Calu3 (cell line): Measurements from ENCODE around the gene SH3RF3. TPM values are rescaled to one million over a fixed set of nuclear protein-coding genes. Genes with fewer than 3 reads are reported as not detected.

Experiments used
- BruUV-seq: library from RNA; stranded (reverse); fragments of 400-500 nt; replicated peaks from 2 replicates; lab custom pipeline; 2021; lab: Mats Ljungman, UMichigan
- CTCF ChIA-PET: fragments of 300-600 bp; sonication (Branson Sonifier 250); formaldehyde crosslinking; loops from one replicate; lab custom pipeline; 2022; ENCODE audit warnings: antibody characterized with exemption; lab: Charles Lee
- DNase-seq: peaks from one replicate; pipeline ENCODE4 v3.0.0; 2022
- H3K27ac Mint-ChIP-seq: one replicate; pipeline ENCODE4 v1.8.0; 2022; ENCODE audit warnings: mixed read lengths; ENCODE audit not compliant: unreplicated experiment
- H3K27me3 Mint-ChIP-seq: one replicate; pipeline ENCODE4 v1.8.0; 2022; ENCODE audit warnings: mixed read lengths; ENCODE audit not compliant: unreplicated experiment
- H3K36me3 Mint-ChIP-seq: one replicate; pipeline ENCODE4 v1.8.0; 2022; ENCODE audit warnings: mild to moderate bottlenecking, moderate library complexity, mixed read lengths; ENCODE audit not compliant: insufficient read depth, unreplicated experiment
- H3K4me1 Mint-ChIP-seq: one replicate; pipeline ENCODE4 v1.8.0; 2022; ENCODE audit warnings: mild to moderate bottlenecking, low read depth, mixed read lengths; ENCODE audit not compliant: unreplicated experiment
- H3K4me3 Mint-ChIP-seq: one replicate; pipeline ENCODE4 v1.8.0; 2022; ENCODE audit warnings: mild to moderate bottlenecking, low read depth, moderate library complexity, mixed read lengths; ENCODE audit not compliant: unreplicated experiment
- H3K9me3 Mint-ChIP-seq: one replicate; pipeline ENCODE4 v1.8.0; 2022; ENCODE audit warnings: low read depth, mixed read lengths; ENCODE audit not compliant: unreplicated experiment
- intact Hi-C: fragments of 100-400 bp; cut with micrococcal nuclease; formaldehyde crosslinking; loops from one replicate; pipeline ENCODE4 v1.10.0; 2022; ENCODE audit not compliant: unreplicated experiment
- total RNA-seq: library from RNA; stranded (reverse); gene quantifications from 2 replicates; pipeline ENCODE4 v1.2.3, GENCODE V29; 2022
- TF ChIP-seq, protein P1 (sequence below): fragments of 200-600 bp; IDR thresholded peaks from one replicate; pipeline ENCODE4 v1.8.0; 2022; ENCODE audit warnings: antibody characterized with exemption; ENCODE audit not compliant: unreplicated experiment

SH3RF3 gene
- total RNA-seq, 1 experiment from 2014 or later: 0.17 TPM

GRCh38 chr2:109304242-109304641, 175.2 kb downstream of the SH3RF3 start:
- intact Hi-C loops: no loop called here
- no peak overlapping the region for H3K27ac Mint-ChIP-seq
- no peaks in the 10 kb centered on the region for H3K4me1 Mint-ChIP-seq
- BruUV-seq: no TSS peak
- CTCF ChIA-PET: no interaction called here
- H3K4me3 Mint-ChIP-seq: no peak overlapping the region
- no peak for DNase-seq
- no peaks in the 10 kb centered on the region for H3K9me3 Mint-ChIP-seq
- TF ChIP-seq, protein P1, sequence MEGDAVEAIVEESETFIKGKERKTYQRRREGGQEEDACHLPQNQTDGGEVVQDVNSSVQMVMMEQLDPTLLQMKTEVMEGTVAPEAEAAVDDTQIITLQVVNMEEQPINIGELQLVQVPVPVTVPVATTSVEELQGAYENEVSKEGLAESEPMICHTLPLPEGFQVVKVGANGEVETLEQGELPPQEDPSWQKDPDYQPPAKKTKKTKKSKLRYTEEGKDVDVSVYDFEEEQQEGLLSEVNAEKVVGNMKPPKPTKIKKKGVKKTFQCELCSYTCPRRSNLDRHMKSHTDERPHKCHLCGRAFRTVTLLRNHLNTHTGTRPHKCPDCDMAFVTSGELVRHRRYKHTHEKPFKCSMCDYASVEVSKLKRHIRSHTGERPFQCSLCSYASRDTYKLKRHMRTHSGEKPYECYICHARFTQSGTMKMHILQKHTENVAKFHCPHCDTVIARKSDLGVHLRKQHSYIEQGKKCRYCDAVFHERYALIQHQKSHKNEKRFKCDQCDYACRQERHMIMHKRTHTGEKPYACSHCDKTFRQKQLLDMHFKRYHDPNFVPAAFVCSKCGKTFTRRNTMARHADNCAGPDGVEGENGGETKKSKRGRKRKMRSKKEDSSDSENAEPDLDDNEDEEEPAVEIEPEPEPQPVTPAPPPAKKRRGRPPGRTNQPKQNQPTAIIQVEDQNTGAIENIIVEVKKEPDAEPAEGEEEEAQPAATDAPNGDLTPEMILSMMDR: no peak
- no peaks in the 10 kb centered on the region for H3K27me3 Mint-ChIP-seq
- no peaks in the 10 kb centered on the region for H3K36me3 Mint-ChIP-seq

GRCh38 chr2:109304731-109305470, 175.9 kb downstream of the SH3RF3 start:
- TF ChIP-seq, protein P1: no peak
- no peak for DNase-seq
- Mint-ChIP-seq H3K4me3 (no peak overlapping the region), H3K4me1 (no peaks in the 10 kb centered on the region), H3K27me3 (no peaks in the 10 kb centered on the region), H3K27ac (no peak overlapping the region), H3K9me3 (no peaks in the 10 kb centered on the region), H3K36me3 (no peaks in the 10 kb centered on the region)
- CTCF ChIA-PET: no interaction called here
- intact Hi-C loops: no loop called here
- no TSS peak for BruUV-seq

- no peak for DNase-seq
- Mint-ChIP-seq H3K27me3 (no peaks in the 10 kb centered on the region), H3K4me3 (no peak overlapping the region), H3K9me3 (no peaks in the 10 kb centered on the region), H3K36me3 (no peaks in the 10 kb centered on the region), H3K4me1 (no peaks in the 10 kb centered on the region), H3K27ac (no peak overlapping the region)
- intact Hi-C loops: no loop called here
- CTCF ChIA-PET: interaction anchor here (0.6 kb wide), 1 partner anchor 247 kb away, joined by 3 read pairs; no protein-coding TSS in a partner anchor
- TF ChIP-seq, protein P1: no peak
- no TSS peak for BruUV-seq
Observed at GRCh38 chr2:109305490-109306167, 176.6 kb downstream of the SH3RF3 start.

GRCh38 chr2:109306190-109306589, 177.2 kb downstream of the SH3RF3 start:
- Mint-ChIP-seq H3K4me3 (no peak overlapping the region), H3K27ac (no peak overlapping the region), H3K4me1 (no peaks in the 10 kb centered on the region), H3K36me3 (no peaks in the 10 kb centered on the region), H3K27me3 (no peaks in the 10 kb centered on the region), H3K9me3 (no peaks in the 10 kb centered on the region)
- BruUV-seq: no TSS peak
- no peak for DNase-seq
- intact Hi-C loops: no loop called here
- TF ChIP-seq, protein P1: no peak
- CTCF ChIA-PET: no interaction called here
